Measurements from ENCODE around the gene NAXD.
A peak's percentile ranks its signal among the peaks of the same experiment; 100 is the strongest.

NAXD gene

DNA sequence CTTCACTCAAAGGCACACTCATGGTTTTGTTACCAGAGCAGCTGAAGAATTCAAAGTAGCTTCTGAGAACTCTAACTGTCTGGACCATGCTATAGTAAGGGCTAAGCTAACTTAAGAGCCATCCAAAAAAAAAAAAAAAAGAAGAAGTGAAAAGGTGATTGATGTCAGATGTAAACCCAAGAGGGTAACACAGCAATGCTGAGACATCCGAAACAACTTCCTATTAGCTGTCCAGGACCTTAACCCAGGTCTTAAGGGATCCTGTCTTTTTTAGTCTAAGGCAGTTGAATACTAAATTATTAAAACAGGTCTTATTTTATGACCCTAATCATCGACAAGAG, 42.6 kb upstream of the NAXD start:
- no peaks in the 10 kb centered on the region; the same call in 1 of the 2 replicates for H3K27me3 ChIP-seq (replicated peaks; ENCODE audit: control insufficient read depth, insufficient read depth, low read length)
- TF ChIP-seq, protein P1, sequence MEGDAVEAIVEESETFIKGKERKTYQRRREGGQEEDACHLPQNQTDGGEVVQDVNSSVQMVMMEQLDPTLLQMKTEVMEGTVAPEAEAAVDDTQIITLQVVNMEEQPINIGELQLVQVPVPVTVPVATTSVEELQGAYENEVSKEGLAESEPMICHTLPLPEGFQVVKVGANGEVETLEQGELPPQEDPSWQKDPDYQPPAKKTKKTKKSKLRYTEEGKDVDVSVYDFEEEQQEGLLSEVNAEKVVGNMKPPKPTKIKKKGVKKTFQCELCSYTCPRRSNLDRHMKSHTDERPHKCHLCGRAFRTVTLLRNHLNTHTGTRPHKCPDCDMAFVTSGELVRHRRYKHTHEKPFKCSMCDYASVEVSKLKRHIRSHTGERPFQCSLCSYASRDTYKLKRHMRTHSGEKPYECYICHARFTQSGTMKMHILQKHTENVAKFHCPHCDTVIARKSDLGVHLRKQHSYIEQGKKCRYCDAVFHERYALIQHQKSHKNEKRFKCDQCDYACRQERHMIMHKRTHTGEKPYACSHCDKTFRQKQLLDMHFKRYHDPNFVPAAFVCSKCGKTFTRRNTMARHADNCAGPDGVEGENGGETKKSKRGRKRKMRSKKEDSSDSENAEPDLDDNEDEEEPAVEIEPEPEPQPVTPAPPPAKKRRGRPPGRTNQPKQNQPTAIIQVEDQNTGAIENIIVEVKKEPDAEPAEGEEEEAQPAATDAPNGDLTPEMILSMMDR (IDR thresholded peaks at IDR 0.05; ENCODE audit: insufficient read depth, low read length, poor library complexity, severe bottlenecking) = no peak
- no peaks in the 10 kb centered on the region for H3K36me3 ChIP-seq (ENCODE audit: control insufficient read depth, insufficient read depth, low read length)
- DNase-seq (ENCODE audit: extremely low read depth, insufficient read length) = no peak
- H3K4me3 ChIP-seq (replicated peaks; ENCODE audit: low read depth, low read length) = no peak overlapping the region

- H3K36me3 ChIP-seq (ENCODE audit: control insufficient read depth, insufficient read depth, low read length) = no peaks in the 10 kb centered on the region
- TF ChIP-seq, protein P1 (IDR thresholded peaks at IDR 0.05; ENCODE audit: insufficient read depth, low read length, poor library complexity, severe bottlenecking) = no peak
- no peaks in the 10 kb centered on the region; the same call in 1 of the 2 replicates for H3K27me3 ChIP-seq (replicated peaks; ENCODE audit: control insufficient read depth, insufficient read depth, low read length)
- DNase-seq (ENCODE audit: extremely low read depth, insufficient read length) = no peak
- H3K4me3 ChIP-seq (replicated peaks; ENCODE audit: low read depth, low read length) = no peak overlapping the region
Observed at GRCh38 chr13:110574161-110574560, 41.2 kb upstream of the NAXD start.

- peak; percentile 72 for DNase-seq (ENCODE audit: extremely low read depth, insufficient read length)
- TF ChIP-seq, protein P1 (IDR thresholded peaks at IDR 0.05; ENCODE audit: insufficient read depth, low read length, poor library complexity, severe bottlenecking) = no peak
- H3K4me3 ChIP-seq (replicated peaks; ENCODE audit: low read depth, low read length) = peak overlapping the region; percentile 35
- no peaks in the 10 kb centered on the region for H3K36me3 ChIP-seq (ENCODE audit: control insufficient read depth, insufficient read depth, low read length)
- no peaks in the 10 kb centered on the region; the same call in 1 of the 2 replicates for H3K27me3 ChIP-seq (replicated peaks; ENCODE audit: control insufficient read depth, insufficient read depth, low read length)
Observed at GRCh38 chr13:110575322-110576069, 39.8 kb upstream of the NAXD start.

GRCh38 chr13:110576070-110576394, 39.3 kb upstream of the NAXD start:
- H3K4me3 ChIP-seq (replicated peaks; ENCODE audit: low read depth, low read length) = peak overlapping the region; percentile 4; the same call in 1 of the 2 replicates
- TF ChIP-seq, protein P1 (IDR thresholded peaks at IDR 0.05; ENCODE audit: insufficient read depth, low read length, poor library complexity, severe bottlenecking) = no peak
- H3K36me3 ChIP-seq (ENCODE audit: control insufficient read depth, insufficient read depth, low read length) = no peaks in the 10 kb centered on the region
- H3K27me3 ChIP-seq (replicated peaks; ENCODE audit: control insufficient read depth, insufficient read depth, low read length) = no peaks in the 10 kb centered on the region; the same call in 1 of the 2 replicates
- no peak for DNase-seq (ENCODE audit: extremely low read depth, insufficient read length)

DNA sequence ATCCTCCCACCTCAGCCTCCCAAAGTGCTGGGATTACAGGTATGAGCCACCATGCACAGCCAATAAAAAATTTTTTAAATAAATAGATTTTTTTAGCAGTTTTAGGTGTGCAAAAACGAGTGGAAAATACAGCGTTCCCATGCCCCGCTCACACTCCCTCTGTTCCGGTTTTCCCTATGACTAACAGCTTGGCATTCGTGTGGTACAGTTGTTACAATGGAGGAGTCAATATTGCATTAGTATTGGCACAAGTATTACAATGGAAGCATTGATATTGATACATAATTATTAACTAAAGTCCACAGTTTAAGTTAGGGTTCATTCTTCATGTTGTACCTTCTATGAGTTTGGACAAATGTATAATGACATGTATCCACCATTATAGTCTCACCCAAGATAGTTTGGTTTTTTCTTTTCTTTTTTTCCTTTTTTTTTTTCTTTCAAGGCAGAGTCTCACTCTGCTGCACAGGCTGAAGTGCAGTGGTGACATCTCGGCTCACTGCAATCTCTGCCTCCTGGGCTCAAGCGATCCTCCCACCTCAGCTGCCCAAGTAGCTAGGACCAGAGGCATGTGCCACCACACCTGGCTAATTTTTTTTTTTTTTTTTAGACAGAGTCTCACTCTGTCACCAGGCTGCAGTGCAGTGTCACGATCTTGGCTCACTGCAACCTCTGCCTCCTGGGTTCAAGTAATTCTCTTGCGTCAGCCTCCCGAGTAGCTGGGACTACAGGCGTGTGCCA, 38.4 kb upstream of the NAXD start:
- Histone ChIP-seq H3K36me3 (ENCODE audit: control insufficient read depth, insufficient read depth, low read length) (no peaks in the 10 kb centered on the region), H3K27me3 (replicated peaks; ENCODE audit: control insufficient read depth, insufficient read depth, low read length) (peaks cover 2% of the 10 kb centered on the region; the same call in 1 of the 2 replicates), H3K4me3 (replicated peaks; ENCODE audit: low read depth, low read length) (no peak overlapping the region)
- TF ChIP-seq, protein P1 (IDR thresholded peaks at IDR 0.05; ENCODE audit: insufficient read depth, low read length, poor library complexity, severe bottlenecking) = no peak
- no peak for DNase-seq (ENCODE audit: extremely low read depth, insufficient read length)

Measured in GM06990 (cell line).